ENCODE measurements around the gene SLX4IP. TPM values are rescaled to one million over a fixed set of nuclear protein-coding genes. Genes with fewer than 3 reads are reported as not detected.

Gene SLX4IP
- total and polyA plus RNA-seq, 4 donors = 1.2 to 9.5 (median 4.3) TPM

DNA sequence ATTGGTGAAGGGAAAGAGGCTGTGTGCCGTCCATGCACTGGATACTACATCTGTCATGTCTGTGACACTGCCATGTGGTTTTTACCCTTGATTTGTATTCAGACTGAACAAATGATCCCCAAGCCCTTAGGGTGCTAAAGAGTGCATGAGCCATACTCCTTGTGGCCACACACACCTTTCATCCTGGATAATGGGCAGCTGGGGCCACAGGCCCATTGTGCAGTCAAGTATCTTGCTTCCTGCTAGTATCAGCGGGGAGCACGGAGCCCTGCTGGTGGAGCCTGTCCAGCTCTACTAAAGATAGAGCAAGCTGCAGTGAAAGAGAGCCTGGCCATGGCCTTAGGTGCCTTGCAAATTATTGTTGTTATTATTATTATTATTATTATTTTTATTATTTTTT lies 75.1 kb downstream of the SLX4IP start:
- Histone ChIP-seq H3K36me3 (ENCODE audit: control insufficient read depth in 4 of 4, insufficient read depth in 4 of 4, low read length in 4 of 4) (peaks cover 0 to 2% (median 0%) of the 10 kb centered on the region in 4 donors), H3K9me3 (ENCODE audit: control insufficient read depth in 4 of 4, insufficient read depth in 3 of 4, low read length in 3 of 4) (no peaks in the 10 kb centered on the region), H3K27me3 (ENCODE audit: control insufficient read depth in 3 of 3, insufficient read depth in 3 of 3, low read length in 2 of 3) (no peaks in the 10 kb centered on the region), H3K9ac (ENCODE audit: insufficient read depth in 1 of 2, low read length in 2 of 2) (no peak overlapping the region), H3K4me1 (ENCODE audit: control insufficient read depth in 5 of 5, insufficient read depth in 5 of 5, low read length in 5 of 5) (peaks cover 8 to 68% (median 24%) of the 10 kb centered on the region in 5 donors), H3K27ac (ENCODE audit: low read depth in 1 of 2, low read length in 1 of 2) (no peak overlapping the region), H3K4me3 (no peak overlapping the region)
- TF ChIP-seq, protein P1, sequence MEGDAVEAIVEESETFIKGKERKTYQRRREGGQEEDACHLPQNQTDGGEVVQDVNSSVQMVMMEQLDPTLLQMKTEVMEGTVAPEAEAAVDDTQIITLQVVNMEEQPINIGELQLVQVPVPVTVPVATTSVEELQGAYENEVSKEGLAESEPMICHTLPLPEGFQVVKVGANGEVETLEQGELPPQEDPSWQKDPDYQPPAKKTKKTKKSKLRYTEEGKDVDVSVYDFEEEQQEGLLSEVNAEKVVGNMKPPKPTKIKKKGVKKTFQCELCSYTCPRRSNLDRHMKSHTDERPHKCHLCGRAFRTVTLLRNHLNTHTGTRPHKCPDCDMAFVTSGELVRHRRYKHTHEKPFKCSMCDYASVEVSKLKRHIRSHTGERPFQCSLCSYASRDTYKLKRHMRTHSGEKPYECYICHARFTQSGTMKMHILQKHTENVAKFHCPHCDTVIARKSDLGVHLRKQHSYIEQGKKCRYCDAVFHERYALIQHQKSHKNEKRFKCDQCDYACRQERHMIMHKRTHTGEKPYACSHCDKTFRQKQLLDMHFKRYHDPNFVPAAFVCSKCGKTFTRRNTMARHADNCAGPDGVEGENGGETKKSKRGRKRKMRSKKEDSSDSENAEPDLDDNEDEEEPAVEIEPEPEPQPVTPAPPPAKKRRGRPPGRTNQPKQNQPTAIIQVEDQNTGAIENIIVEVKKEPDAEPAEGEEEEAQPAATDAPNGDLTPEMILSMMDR (IDR thresholded peaks at IDR 0.05; ENCODE audit: control extremely low read depth, extremely low read depth) = no peak
- DNase-seq = no peak
- no peak for ATAC-seq (ENCODE audit: insufficient read depth, low FRiP score)
- 96% methylated on average over 3 of the region's 3 CpGs for WGBS, 2 donors

DNA sequence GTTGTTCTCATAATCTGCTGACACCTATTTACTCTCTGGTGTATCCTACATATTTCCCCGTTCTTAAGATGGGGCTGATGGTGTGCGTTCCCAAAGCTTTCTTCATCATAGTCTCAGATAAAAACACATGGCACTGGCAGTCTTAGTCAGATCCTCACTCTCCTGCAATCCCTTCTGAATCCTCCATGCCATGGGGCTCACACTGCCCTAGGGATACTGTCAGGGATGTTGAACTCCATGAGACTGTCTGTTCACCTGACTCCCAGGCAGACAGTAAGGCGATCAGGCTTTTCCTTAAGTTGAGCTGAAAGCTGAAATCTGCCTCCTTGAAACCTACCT lies 76.0 kb downstream of the SLX4IP start:
- no peak for DNase-seq
- H3K9me3 ChIP-seq (ENCODE audit: control insufficient read depth in 4 of 4, insufficient read depth in 3 of 4, low read length in 3 of 4) = no peaks in the 10 kb centered on the region
- peaks cover 8 to 60% (median 21%) of the 10 kb centered on the region in 5 donors for H3K4me1 ChIP-seq (ENCODE audit: control insufficient read depth in 5 of 5, insufficient read depth in 5 of 5, low read length in 5 of 5)
- no peaks in the 10 kb centered on the region for H3K27me3 ChIP-seq (ENCODE audit: control insufficient read depth in 3 of 3, insufficient read depth in 3 of 3, low read length in 2 of 3)
- peaks cover 0 to 2% (median 0%) of the 10 kb centered on the region in 4 donors for H3K36me3 ChIP-seq (ENCODE audit: control insufficient read depth in 4 of 4, insufficient read depth in 4 of 4, low read length in 4 of 4)
- WGBS, 2 donors = 65 to 77% methylated on average over 3 of the region's 3 CpGs
- TF ChIP-seq, protein P1 (IDR thresholded peaks at IDR 0.05; ENCODE audit: control extremely low read depth, extremely low read depth) = no peak
- peak overlapping the region; percentile 21 to 27 for H3K27ac ChIP-seq (ENCODE audit: low read depth in 1 of 2, low read length in 1 of 2)
- peak; percentile 20 for ATAC-seq (ENCODE audit: insufficient read depth, low FRiP score)
- peak overlapping the region in 1 of 2 donors; percentile 29 for H3K9ac ChIP-seq (ENCODE audit: insufficient read depth in 1 of 2, low read length in 2 of 2)
- H3K4me3 ChIP-seq = no peak overlapping the region

DNA sequence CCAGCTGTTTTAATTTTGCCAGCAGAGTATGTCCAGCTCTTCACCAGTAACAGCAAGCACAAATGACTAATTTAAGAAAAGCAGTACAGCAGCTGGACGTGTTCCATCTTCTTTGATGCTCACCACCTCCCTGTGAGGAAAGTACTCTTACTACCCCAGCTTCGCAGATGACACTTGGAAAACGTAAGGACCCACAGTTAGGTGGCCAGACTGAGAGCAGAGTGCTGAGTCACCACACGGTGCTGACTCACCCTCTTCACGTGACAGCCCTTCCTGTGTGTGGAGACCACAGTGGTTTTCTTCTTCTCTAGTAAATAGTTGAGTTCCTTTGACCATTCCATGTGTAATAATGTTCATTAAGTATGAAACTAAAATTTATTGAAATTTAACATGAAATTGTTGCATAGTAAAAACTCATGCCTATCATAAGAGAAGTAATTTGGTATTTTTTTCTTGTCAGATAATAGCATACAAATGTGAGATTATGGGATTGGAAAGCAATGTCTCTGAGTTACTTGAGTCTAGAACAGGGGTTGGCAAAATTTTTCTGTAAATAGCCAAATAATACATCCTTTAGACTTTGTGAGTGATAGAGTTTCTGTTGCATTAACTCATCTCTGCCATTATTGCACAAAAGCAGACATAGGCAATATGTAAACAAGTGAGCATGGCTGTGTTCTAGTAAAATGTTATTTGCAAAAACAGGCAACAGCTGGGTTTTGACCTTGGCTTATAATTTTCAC lies 76.6 kb downstream of the SLX4IP start:
- DNase-seq (peak; percentile 48 to 77 (median 55)), ATAC-seq (ENCODE audit: insufficient read depth, low FRiP score) (peak; percentile 92)
- WGBS, 2 donors = 8 to 9% methylated on average over 5 of the region's 5 CpGs
- Histone ChIP-seq H3K9ac (ENCODE audit: insufficient read depth in 1 of 2, low read length in 2 of 2) (peak overlapping the region in 1 of 2 donors; percentile 29), H3K9me3 (ENCODE audit: control insufficient read depth in 4 of 4, insufficient read depth in 3 of 4, low read length in 3 of 4) (no peaks in the 10 kb centered on the region), H3K27ac (ENCODE audit: low read depth in 1 of 2, low read length in 1 of 2) (peak overlapping the region; percentile 21 to 27), H3K4me1 (ENCODE audit: control insufficient read depth in 5 of 5, insufficient read depth in 5 of 5, low read length in 5 of 5) (peaks cover 8 to 60% (median 20%) of the 10 kb centered on the region in 5 donors), H3K36me3 (ENCODE audit: control insufficient read depth in 4 of 4, insufficient read depth in 4 of 4, low read length in 4 of 4) (peaks cover 0 to 2% (median 0%) of the 10 kb centered on the region in 4 donors), H3K27me3 (ENCODE audit: control insufficient read depth in 3 of 3, insufficient read depth in 3 of 3, low read length in 2 of 3) (no peaks in the 10 kb centered on the region), H3K4me3 (no peak overlapping the region)
- TF ChIP-seq, protein P1 (IDR thresholded peaks at IDR 0.05; ENCODE audit: control extremely low read depth, extremely low read depth) = no peak
